Iris pigment epithelial cell (primary cell): Measurements from ENCODE around the gene WSCD2.

Experiments used
- DNase-seq: peaks from one replicate; pipeline ENCODE4 v3.0.0-alpha.2; 2011; ENCODE audit warnings: low read depth

WSCD2 gene

GRCh38 chr12:108267450-108267849 lies 138.4 kb downstream of the WSCD2 start:
- DNase-seq, result no peak

- DNase-seq, result no peak
Observed at GRCh38 chr12:108268397-108268796, 139.3 kb downstream of the WSCD2 start.

GRCh38 chr12:108269224-108269623 lies 140.1 kb downstream of the WSCD2 start:
- DNase-seq, result no peak

GRCh38 chr12:108270035-108270848 lies 141.2 kb downstream of the WSCD2 start:
- no peak for DNase-seq

GRCh38 chr12:108270849-108271143 lies 141.7 kb downstream of the WSCD2 start:
- DNase-seq, result no peak

- DNase-seq, result no peak
Observed at GRCh38 chr12:108271951-108272872, 143.1 kb downstream of the WSCD2 start.

- no peak for DNase-seq
Observed at GRCh38 chr12:108273217-108273616, 144.1 kb downstream of the WSCD2 start.

- no peak for DNase-seq
Observed at GRCh38 chr12:108277613-108278012, 148.5 kb downstream of the WSCD2 start.

- DNase-seq, result no peak
Observed at GRCh38 chr12:108282160-108282559, 153.1 kb downstream of the WSCD2 start.

- no peak for DNase-seq
Observed at GRCh38 chr12:108282676-108283075, 153.6 kb downstream of the WSCD2 start.

- no peak for DNase-seq
Observed at GRCh38 chr12:108284163-108284562, 155.1 kb downstream of the WSCD2 start.

GRCh38 chr12:108285016-108285415 lies 155.9 kb downstream of the WSCD2 start:
- DNase-seq, result no peak

GRCh38 chr12:108287227-108287626 lies 158.1 kb downstream of the WSCD2 start:
- DNase-seq, result no peak

- DNase-seq, result no peak
Observed at GRCh38 chr12:108289350-108290161, 160.5 kb downstream of the WSCD2 start.

- no peak for DNase-seq
Observed at GRCh38 chr12:108295641-108296040, 166.6 kb downstream of the WSCD2 start.

GRCh38 chr12:108296945-108297344 lies 167.9 kb downstream of the WSCD2 start:
- no peak for DNase-seq

GRCh38 chr12:108297424-108297823 lies 168.3 kb downstream of the WSCD2 start:
- no peak for DNase-seq

- no peak for DNase-seq
Observed at GRCh38 chr12:108297895-108298760, 169.0 kb downstream of the WSCD2 start.

GRCh38 chr12:108298761-108299275 lies 169.7 kb downstream of the WSCD2 start:
- DNase-seq, result no peak

GRCh38 chr12:108299516-108299915 lies 170.4 kb downstream of the WSCD2 start:
- DNase-seq, result no peak
